Measurements from ENCODE around the gene HNRNPF.

- TF ChIP-seq POLR2A (IDR thresholded peaks at IDR 0.05; ENCODE audit: low read length) (no peak), GATA1 (IDR thresholded peaks at IDR 0.05; ENCODE audit: low read depth, low read length) (no peak)
Measured at GRCh38 chr10:43395571-43396060, 13.4 kb downstream of the HNRNPF start.
